Vagina (tissue), 2 donors: ENCODE results near the gene ARHGAP21.

ENCODE experiments used
- POLR2A ChIP-seq, 2 donors: fragments of 450-650 bp; IDR thresholded peaks; one replicate each; pipeline ENCODE4 v1.6.1; 2017; ENCODE audit warnings: antibody characterized with exemption in 2 of 2, mild to moderate bottlenecking in 2 of 2, moderate library complexity in 2 of 2
- TF ChIP-seq, protein P1 (sequence below), 3 experiments: fragments of 450-650 bp in 2 of 3; fragments of 200-600 bp in 1 of 3; sonication (generic) in 1 of 3; IDR thresholded peaks; one replicate each; pipeline ENCODE4 v1.5.1; 2017 to 2019; ENCODE audit warnings: antibody characterized with exemption in 3 of 3, mild to moderate bottlenecking in 2 of 3, moderate library complexity in 2 of 3

DNA sequence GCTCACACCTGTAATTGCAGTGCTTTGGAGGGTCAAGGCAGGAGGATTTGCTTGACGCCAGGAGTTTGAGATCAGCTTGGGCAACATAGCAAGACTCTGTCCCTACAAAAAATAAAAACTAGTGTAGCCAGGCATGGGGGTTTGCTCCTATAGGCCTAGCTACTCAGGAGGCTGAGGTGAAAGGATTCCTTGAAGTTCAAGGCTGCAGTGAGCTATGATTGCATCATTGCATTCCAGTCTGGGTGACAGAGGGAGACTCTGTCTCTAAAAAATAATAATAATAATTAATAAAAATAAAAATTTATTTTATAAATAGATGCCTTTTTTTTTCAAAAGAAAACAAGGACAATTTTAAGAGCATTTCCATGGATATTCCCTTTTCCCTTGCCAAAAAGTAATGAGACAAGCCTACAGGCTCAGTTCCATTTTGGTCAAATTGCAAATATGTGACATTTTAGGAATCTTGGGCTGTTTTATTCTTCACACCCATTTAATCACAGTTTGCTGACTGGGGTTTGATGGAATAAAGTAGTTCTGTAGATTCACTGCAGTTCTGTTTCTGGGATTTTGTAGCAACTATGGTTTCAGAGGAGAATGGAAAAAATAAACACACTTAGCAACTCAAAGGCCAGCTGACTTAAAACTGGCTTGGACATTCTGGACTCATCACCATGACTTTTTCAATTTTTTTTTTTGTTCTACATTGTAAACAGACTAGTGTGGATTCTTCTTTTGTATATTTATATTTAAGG, 48.4 kb upstream of the ARHGAP21 start:
- TF ChIP-seq, protein P1, sequence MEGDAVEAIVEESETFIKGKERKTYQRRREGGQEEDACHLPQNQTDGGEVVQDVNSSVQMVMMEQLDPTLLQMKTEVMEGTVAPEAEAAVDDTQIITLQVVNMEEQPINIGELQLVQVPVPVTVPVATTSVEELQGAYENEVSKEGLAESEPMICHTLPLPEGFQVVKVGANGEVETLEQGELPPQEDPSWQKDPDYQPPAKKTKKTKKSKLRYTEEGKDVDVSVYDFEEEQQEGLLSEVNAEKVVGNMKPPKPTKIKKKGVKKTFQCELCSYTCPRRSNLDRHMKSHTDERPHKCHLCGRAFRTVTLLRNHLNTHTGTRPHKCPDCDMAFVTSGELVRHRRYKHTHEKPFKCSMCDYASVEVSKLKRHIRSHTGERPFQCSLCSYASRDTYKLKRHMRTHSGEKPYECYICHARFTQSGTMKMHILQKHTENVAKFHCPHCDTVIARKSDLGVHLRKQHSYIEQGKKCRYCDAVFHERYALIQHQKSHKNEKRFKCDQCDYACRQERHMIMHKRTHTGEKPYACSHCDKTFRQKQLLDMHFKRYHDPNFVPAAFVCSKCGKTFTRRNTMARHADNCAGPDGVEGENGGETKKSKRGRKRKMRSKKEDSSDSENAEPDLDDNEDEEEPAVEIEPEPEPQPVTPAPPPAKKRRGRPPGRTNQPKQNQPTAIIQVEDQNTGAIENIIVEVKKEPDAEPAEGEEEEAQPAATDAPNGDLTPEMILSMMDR (IDR thresholded peaks at IDR 0.05) = no peak
- TF ChIP-seq POLR2A (IDR thresholded peaks at IDR 0.05) = no peak
